ENCODE measurements around the gene MYH15.

The MYH15 gene

DNA sequence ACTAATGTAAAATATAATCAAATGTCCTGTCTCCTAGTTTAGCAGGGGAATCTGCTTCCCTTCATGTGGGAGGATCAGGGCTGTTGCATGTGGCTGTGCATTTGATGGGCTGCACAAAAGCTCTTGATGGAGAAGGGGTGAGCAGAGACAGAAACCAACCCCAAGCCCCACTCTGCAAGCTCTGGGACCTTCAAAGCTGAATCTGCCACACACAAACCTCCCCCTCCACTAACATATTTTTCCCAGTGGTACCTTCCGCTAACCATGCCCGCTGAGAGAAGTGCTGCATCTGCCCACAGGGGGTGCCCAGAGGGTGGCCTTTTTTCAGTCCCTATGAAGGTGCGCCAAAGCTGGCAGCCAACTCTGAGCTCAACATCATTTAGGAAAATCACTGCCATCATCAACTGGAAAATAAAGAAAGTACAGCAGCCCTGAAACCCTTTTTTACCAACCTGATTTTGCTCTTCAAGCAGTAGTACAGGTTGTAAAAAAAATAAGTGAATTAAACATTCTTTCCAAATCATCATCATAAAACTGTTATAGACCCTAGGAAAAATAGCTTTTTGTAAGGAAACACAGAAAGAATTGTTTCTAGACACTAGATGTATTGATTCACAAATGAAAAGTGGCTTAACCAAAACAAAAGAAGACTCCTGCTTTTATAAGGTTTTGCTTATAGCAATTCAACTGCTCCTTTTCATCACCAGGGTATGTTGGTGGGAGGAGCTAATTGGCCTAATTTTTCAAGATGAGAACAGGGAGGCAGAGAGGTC lies 117.1 kb downstream of the MYH15 start:
- ChIA-PET POLR2A (ENCODE audit: low non-redundant PET) (no interaction called here), CTCF (interaction anchor here (0.6 to 1.0 kb wide), 2 partner anchors 36 to 1958 kb away, joined by 3 to 5 read pairs; no protein-coding TSS in a partner anchor)
- TF ChIP-seq, protein P1, sequence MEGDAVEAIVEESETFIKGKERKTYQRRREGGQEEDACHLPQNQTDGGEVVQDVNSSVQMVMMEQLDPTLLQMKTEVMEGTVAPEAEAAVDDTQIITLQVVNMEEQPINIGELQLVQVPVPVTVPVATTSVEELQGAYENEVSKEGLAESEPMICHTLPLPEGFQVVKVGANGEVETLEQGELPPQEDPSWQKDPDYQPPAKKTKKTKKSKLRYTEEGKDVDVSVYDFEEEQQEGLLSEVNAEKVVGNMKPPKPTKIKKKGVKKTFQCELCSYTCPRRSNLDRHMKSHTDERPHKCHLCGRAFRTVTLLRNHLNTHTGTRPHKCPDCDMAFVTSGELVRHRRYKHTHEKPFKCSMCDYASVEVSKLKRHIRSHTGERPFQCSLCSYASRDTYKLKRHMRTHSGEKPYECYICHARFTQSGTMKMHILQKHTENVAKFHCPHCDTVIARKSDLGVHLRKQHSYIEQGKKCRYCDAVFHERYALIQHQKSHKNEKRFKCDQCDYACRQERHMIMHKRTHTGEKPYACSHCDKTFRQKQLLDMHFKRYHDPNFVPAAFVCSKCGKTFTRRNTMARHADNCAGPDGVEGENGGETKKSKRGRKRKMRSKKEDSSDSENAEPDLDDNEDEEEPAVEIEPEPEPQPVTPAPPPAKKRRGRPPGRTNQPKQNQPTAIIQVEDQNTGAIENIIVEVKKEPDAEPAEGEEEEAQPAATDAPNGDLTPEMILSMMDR (conservative IDR thresholded peaks at IDR 0.05; ENCODE audit: low read depth): no peak
- DNase-seq (ENCODE audit: low spot score): no peak
- no peak overlapping the region for H3K27ac ChIP-seq

DNA sequence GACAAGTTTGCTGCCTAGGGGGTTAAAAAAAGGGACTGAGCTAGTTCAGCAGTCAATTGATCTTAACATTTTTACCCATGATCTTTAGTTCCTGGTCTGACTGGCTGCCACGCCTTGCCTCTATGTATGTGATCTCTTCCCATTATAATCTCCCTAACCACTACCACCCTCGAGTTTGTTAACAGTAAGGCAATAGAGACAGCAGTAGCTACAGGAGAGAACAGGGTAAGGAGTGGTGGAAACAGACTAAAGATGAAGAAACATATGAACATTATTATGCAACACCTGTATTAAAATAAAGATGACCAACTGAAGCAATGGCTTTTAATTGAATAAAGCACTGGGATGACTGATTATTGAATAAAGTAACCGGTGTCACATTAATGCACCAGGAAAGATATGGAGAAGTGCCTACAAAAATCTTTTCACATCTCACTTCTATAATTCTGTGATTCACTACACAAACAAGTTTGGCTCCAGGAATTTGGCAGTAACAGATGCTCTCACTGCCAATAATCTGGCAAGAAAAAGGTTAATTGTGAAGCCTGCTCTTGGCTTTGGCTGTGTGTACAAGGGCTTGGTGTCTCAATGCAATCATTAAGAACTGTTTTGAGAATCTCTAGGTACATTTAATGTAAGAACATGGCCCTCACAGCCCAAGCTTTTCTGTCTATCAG lies 118.3 kb downstream of the MYH15 start:
- CTCF ChIA-PET: no interaction called here

DNA sequence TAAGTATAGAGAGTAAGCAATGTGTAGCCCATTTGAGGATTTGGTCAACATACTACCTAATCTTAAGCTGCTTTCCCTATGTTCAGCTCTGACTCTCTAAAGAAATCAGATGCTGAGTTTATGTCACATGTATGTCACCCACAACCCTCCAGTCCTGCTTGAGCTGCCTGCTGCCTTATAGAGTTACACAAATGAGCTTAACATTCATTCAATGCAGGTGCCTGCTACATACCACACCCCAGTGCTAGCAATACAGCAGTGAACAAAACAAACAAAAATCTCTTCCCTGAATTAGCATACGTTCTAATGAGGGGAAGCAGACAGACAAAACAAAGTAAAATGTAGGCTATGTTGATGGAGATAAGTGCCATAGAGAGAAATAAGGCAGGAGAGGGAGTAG lies 121.0 kb downstream of the MYH15 start:
- ChIA-PET CTCF (no interaction called here), POLR2A (ENCODE audit: low non-redundant PET) (no interaction called here)
- no peak for DNase-seq (ENCODE audit: low spot score)
- TF ChIP-seq, protein P1 (conservative IDR thresholded peaks at IDR 0.05; ENCODE audit: low read depth): no peak
- H3K27ac ChIP-seq: no peak overlapping the region

More for the DNA sequence above, 118.3 kb downstream of the MYH15 start:
- H3K27ac ChIP-seq: no peak overlapping the region
- TF ChIP-seq, protein P1 (conservative IDR thresholded peaks at IDR 0.05; ENCODE audit: low read depth): no peak
- no peak for DNase-seq (ENCODE audit: low spot score)
- POLR2A ChIA-PET (ENCODE audit: low non-redundant PET): no interaction called here

DNA sequence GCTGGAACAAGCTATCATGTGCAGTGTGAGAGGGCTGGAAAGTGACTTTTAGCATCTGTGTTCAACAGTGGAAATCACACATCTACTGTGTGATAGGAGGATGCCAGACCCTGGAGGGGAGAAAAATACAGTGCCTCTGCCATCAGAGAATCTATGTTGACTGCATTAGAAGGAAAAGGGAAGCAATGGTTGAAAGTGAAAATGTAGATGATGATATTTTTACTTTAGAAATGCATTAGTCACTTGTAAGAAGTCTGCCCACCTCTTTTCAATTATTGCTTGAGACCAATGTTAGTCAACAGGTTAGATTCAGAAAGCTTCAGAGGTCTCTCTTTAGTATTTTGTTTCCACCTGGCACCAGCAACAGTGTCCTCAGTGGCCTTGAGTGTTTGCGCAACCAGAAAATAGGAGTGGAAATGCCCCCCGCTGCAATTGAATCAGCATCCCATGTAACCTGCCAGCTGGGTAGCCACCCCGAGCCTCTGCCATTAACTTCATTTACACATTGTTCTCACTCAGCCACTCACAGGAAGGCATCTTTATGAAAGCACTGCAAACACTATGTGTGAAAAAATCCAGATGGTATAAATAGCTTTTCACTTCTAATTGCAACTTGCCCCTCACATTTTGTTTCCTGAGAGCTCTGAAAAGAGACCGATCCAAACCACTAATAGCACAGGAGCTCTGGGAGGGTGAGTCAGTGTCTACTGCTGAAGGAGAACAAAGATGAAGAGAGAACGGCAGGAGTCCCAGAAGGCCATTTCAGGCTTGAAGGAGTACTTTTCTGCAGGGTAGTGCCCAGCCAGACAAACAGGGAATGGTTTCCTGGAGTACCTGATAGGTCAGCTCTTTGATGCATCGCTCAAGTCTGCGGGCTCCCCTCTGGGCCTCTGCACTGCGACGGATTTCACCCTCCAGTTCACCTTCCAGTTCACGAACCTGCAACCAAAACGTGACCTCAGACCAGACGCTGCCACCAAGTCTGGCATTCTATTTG lies 122.0 kb downstream of the MYH15 start:
- CTCF ChIA-PET: interaction anchor here (0.5 kb wide), 1 partner anchor 103 kb away, joined by 3 read pairs; no protein-coding TSS in a partner anchor
- no peak for DNase-seq (ENCODE audit: low spot score)
- POLR2A ChIA-PET (ENCODE audit: low non-redundant PET): no interaction called here
- TF ChIP-seq, protein P1 (conservative IDR thresholded peaks at IDR 0.05; ENCODE audit: low read depth): no peak
- no peak overlapping the region for H3K27ac ChIP-seq

DNA sequence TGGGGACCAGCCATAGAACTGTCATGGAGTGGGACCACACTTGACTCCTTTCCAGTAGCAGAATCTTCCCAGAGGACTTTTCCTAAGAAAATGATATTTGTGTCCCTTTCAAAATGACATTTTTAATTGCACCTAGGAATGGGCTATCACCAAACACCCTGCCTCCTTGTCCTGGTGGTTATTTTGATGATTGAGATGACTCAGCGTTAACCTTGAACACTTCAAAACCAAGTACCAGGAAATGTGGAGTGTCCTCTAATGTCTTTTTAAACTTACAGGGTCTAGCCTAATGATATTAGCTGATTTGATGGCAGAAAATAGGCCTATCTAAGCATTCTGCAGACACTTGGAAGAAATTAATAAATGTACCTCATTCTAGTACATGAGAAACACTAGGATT lies 123.3 kb downstream of the MYH15 start:
- TF ChIP-seq, protein P1 (conservative IDR thresholded peaks at IDR 0.05; ENCODE audit: low read depth): no peak
- H3K27ac ChIP-seq: no peak overlapping the region
- ChIA-PET CTCF (no interaction called here), POLR2A (ENCODE audit: low non-redundant PET) (no interaction called here)
- DNase-seq (ENCODE audit: low spot score): no peak

DNA sequence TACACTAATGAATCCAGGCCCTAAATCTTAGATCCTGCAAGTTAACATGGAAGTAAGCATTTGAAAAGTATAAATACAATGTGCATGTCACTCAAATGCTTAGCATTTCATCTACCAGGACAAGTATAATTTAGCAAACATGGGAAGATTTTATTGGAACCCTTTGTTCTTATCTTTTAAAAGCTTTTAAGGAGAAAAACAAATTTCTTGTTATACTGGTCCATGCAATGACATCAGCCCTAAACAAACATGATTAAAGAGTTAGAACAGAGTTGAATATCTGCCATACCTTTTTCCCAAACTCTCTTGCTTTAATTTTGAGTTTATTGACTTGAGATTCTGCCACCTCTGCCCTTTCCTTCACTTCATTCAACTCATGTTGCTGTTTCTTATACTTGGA lies 127.1 kb downstream of the MYH15 start:
- DNase-seq (ENCODE audit: low spot score): no peak
- no peak overlapping the region for H3K27ac ChIP-seq
- CTCF ChIA-PET: no interaction called here
- POLR2A ChIA-PET (ENCODE audit: low non-redundant PET): no interaction called here
- TF ChIP-seq, protein P1 (conservative IDR thresholded peaks at IDR 0.05; ENCODE audit: low read depth): no peak

Data from RWPE1 (cell line).